HEK293 (cell line): ENCODE data around the gene GRIP1.

Source experiments
- CTCF ChIA-PET: fragments of 350-600 bp; formaldehyde crosslinking; extraction: SDS; loops from one replicate; lab custom pipeline; 2021; ENCODE audit warnings: antibody characterized with exemption; lab: Yijun Ruan, JAX
- POLR2A ChIA-PET: fragments of 300-600 bp; formaldehyde crosslinking; extraction: SDS; loops from one replicate; lab custom pipeline; 2020; ENCODE audit warnings: antibody characterized with exemption, inconsistent platforms; lab: Yijun Ruan, JAX
- H3K27ac ChIP-seq: fragments of 200-500 bp; sonication (Bioruptor generic); 2 replicates; pipeline ENCODE4 v1.5.1; 2014; ENCODE audit warnings: low read depth, low read length, control low read depth, inconsistent platforms; ENCODE audit errors: extremely low read depth
- H3K36me3 ChIP-seq, 2 experiments: fragments of 200-500 bp in 1 of 2; sonication (Bioruptor generic) in 1 of 2; 1 replicate in 1 of 2; 2 replicates in 1 of 2; pipeline ENCODE4 v1.5.1; 2014 to 2017; ENCODE audit warnings: inconsistent platforms in 2 of 2, low read length in 2 of 2; ENCODE audit not compliant: control insufficient read depth in 2 of 2, insufficient read depth in 1 of 2
- H3K4me1 ChIP-seq: fragments of 200-500 bp; sonication (Bioruptor generic); 2 replicates; pipeline ENCODE4 v1.5.1; 2014; ENCODE audit warnings: mild to moderate bottlenecking, low read length, inconsistent platforms; ENCODE audit not compliant: control insufficient read depth, insufficient read depth
- H3K4me3 ChIP-seq: 2 replicates; pipeline ENCODE4 v1.5.1; 2011; ENCODE audit warnings: low read depth, mild to moderate bottlenecking, control low read depth, low read length, moderate library complexity
- H3K9me3 ChIP-seq: fragments of 200-500 bp; sonication (Bioruptor generic); 2 replicates; pipeline ENCODE4 v1.5.1; 2014; ENCODE audit warnings: low read depth, low read length, inconsistent platforms; ENCODE audit not compliant: control insufficient read depth, insufficient read depth
- IKZF3 ChIP-seq: fragments of 450-650 bp; IDR thresholded peaks from 2 replicates; pipeline ENCODE4 v1.5.0; 2018; ENCODE audit warnings: missing biosample characterization, mild to moderate bottlenecking, missing genetic modification characterization, moderate library complexity
- MEIS1 ChIP-seq: sonication (generic); formaldehyde crosslinking; IDR thresholded peaks from 2 replicates; pipeline ENCODE4 v1.8.1; 2022; ENCODE audit warnings: missing genetic modification reagents, mild to moderate bottlenecking, borderline replicate concordance
- OSR2 ChIP-seq: fragments of 450-650 bp; formaldehyde crosslinking; IDR thresholded peaks from 2 replicates; pipeline ENCODE4 v1.5.1; 2016; ENCODE audit warnings: missing biosample characterization, missing genetic modification characterization
- REPIN1 ChIP-seq: fragments of 450-650 bp; formaldehyde crosslinking; IDR thresholded peaks from 2 replicates; pipeline ENCODE4 v1.5.1; 2017; ENCODE audit warnings: missing biosample characterization, missing genetic modification characterization, low read depth
- TRIM28 ChIP-seq: IDR thresholded peaks from 2 replicates; pipeline ENCODE4 v1.6.1; 2011; ENCODE audit warnings: low read length, control low read depth, borderline replicate concordance
- ZNF133 ChIP-seq: fragments of 450-650 bp; formaldehyde crosslinking; IDR thresholded peaks from 2 replicates; pipeline ENCODE4 v1.5.1; 2016; ENCODE audit warnings: missing biosample characterization, missing genetic modification characterization
- ZNF426 ChIP-seq: fragments of 450-650 bp; formaldehyde crosslinking; IDR thresholded peaks from 2 replicates; pipeline ENCODE4 v1.5.1; 2017; ENCODE audit warnings: missing biosample characterization, missing genetic modification characterization, mild to moderate bottlenecking, inconsistent platforms, moderate library complexity
- ZNF530 ChIP-seq: fragments of 450-650 bp; formaldehyde crosslinking; IDR thresholded peaks from 2 replicates; pipeline ENCODE4 v1.5.1; 2016; ENCODE audit warnings: low read depth, missing biosample characterization, missing genetic modification characterization
- ZNF561 ChIP-seq: fragments of 450-650 bp; IDR thresholded peaks from 2 replicates; pipeline ENCODE4 v1.5.1; 2018; ENCODE audit warnings: missing biosample characterization, missing genetic modification characterization, borderline replicate concordance
- ZNF571 ChIP-seq: fragments of 450-650 bp; formaldehyde crosslinking; IDR thresholded peaks from 2 replicates; pipeline ENCODE4 v1.5.0; 2017; ENCODE audit warnings: missing biosample characterization, missing genetic modification characterization
- ZNF621 ChIP-seq: fragments of 450-650 bp; formaldehyde crosslinking; IDR thresholded peaks from 2 replicates; pipeline ENCODE4 v1.5.1; 2017; ENCODE audit warnings: missing biosample characterization, missing genetic modification characterization
- ZNF629 ChIP-seq: fragments of 450-650 bp; formaldehyde crosslinking; IDR thresholded peaks from 2 replicates; pipeline ENCODE4 v1.5.1; 2017; ENCODE audit warnings: missing biosample characterization, missing genetic modification characterization
- ZNF645 ChIP-seq: fragments of 450-650 bp; formaldehyde crosslinking; IDR thresholded peaks from 2 replicates; pipeline ENCODE4; 2016; ENCODE audit warnings: missing biosample characterization, missing genetic modification characterization
- ZSCAN18 ChIP-seq: fragments of 450-650 bp; formaldehyde crosslinking; IDR thresholded peaks from 2 replicates; pipeline ENCODE4 v1.5.1; 2016; ENCODE audit warnings: missing biosample characterization, missing genetic modification characterization
- ZSCAN4 ChIP-seq: fragments of 450-650 bp; formaldehyde crosslinking; IDR thresholded peaks from 2 replicates; pipeline ENCODE4 v1.5.1; 2017; ENCODE audit warnings: missing biosample characterization, missing genetic modification characterization
- TF ChIP-seq, protein P1 (sequence below): fragments of 450-650 bp; formaldehyde crosslinking; IDR thresholded peaks from 2 replicates; pipeline ENCODE4 v1.5.1; 2016; ENCODE audit warnings: missing biosample characterization, missing genetic modification characterization

GRIP1 gene

DNA sequence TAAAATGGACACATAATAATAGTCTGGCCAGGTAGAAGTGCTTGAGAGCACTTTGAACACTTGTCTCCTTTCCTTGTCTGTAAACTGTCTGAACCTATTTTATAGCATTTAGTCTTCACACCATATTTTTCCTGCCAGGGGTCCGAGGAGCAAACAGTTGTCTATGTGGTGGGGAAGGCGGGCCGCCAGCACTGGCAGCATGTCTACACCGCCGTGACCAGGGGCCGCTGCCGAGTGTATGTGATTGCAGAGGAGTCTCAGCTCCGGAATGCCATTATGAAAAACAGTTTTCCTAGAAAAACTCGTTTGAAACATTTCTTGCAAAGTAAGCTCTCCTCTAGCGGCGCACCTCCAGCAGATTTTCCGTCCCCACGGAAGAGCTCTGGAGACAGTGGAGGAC is 347.9 kb downstream of the GRIP1 start:
- CTCF ChIA-PET, result no interaction called here
- no peaks in the 10 kb centered on the region for H3K4me1 ChIP-seq
- TF ChIP-seq ZSCAN18 (tag by site-specific recombination) (no peak), ZNF645 (tag by site-specific recombination) (no peak), ZNF629 (no peak), IKZF3 (tag by site-specific recombination) (no peak), OSR2 (tag by site-specific recombination) (no peak), MEIS1 (CRISPR knock-in tag) (no peak), REPIN1 (tag by site-specific recombination) (no peak), ZNF621 (no peak), ZNF133 (tag by site-specific recombination) (no peak), ZNF561 (tag by site-specific recombination) (no peak), ZNF426 (tag by site-specific recombination) (no peak), ZNF571 (tag by site-specific recombination) (no peak)
- POLR2A ChIA-PET, result no interaction called here
- no peaks in the 10 kb centered on the region for H3K9me3 ChIP-seq
- no peak overlapping the region for H3K4me3 ChIP-seq
- no peak overlapping the region for H3K27ac ChIP-seq
- H3K36me3 ChIP-seq, result peaks cover 0 to 13% of the 10 kb centered on the region in 2 experiments; a peak in 2 of 3 replicates

DNA sequence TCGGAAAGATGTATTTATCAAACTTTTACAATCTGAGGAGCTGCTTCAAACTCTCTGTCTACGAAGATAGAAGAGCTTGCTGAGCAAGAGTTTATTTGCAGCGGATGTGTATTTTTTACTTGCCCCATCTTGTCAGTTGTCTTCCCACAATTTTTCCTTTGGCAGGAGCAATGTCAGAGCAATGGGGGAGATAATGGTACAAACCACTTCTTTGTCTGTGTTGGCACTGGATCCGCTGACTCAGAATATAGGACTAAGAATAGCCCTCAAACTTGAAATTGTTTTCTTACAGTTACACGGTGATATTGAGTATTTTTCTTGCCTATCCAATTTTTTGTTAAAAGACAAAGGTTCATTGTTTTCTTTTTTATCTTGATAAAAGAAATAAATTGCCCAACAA is 348.9 kb downstream of the GRIP1 start:
- POLR2A ChIA-PET, result no interaction called here
- CTCF ChIA-PET, result interaction anchor here (0.6 kb wide), 2 partner anchors 10 to 364 kb away, joined by 3 to 6 read pairs; no protein-coding TSS in a partner anchor

More for the DNA sequence above, 348.9 kb downstream of the GRIP1 start:
- Histone ChIP-seq H3K27ac (no peak overlapping the region), H3K4me3 (no peak overlapping the region), H3K36me3 (peaks cover 0 to 13% of the 10 kb centered on the region in 2 experiments; a peak in 2 of 3 replicates), H3K4me1 (no peaks in the 10 kb centered on the region), H3K9me3 (no peaks in the 10 kb centered on the region)
- TF ChIP-seq ZSCAN4 (tag by site-specific recombination), result no peak
- no peak for TF ChIP-seq ZNF530 (tag by site-specific recombination)
- TF ChIP-seq, protein P1, sequence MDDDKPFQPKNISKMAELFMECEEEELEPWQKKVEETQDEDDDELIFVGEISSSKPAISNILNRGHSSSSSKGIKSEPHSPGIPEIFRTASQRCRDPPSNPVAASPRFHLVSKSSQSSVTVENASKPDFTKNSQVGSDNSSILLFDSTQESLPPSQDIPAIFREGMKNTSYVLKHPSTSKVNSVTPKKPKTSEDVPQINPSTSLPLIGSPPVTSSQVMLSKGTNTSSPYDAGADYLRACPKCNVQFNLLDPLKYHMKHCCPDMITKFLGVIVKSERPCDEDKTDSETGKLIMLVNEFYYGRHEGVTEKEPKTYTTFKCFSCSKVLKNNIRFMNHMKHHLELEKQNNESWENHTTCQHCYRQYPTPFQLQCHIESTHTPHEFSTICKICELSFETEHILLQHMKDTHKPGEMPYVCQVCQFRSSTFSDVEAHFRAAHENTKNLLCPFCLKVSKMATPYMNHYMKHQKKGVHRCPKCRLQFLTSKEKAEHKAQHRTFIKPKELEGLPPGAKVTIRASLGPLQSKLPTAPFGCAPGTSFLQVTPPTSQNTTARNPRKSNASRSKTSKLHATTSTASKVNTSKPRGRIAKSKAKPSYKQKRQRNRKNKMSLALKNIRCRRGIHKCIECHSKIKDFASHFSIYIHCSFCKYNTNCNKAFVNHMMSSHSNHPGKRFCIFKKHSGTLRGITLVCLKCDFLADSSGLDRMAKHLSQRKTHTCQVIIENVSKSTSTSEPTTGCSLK (tag by site-specific recombination), result no peak
- no peak for TF ChIP-seq TRIM28
